GM12891 (cell line): ENCODE data around the gene KRTAP1-5.

ENCODE experiments used
- POLR2A ChIP-seq: IDR thresholded peaks from 2 replicates; pipeline ENCODE4 v1.6.1; 2011; ENCODE audit warnings: low read depth, low read length, control low read depth
- POLR2AphosphoS5 ChIP-seq: IDR thresholded peaks from 2 replicates; pipeline ENCODE4 v1.6.1; 2011; ENCODE audit warnings: low read depth, low read length, control low read depth
- TAF1 ChIP-seq: IDR thresholded peaks from 2 replicates; pipeline ENCODE4 v1.6.1; 2011; ENCODE audit warnings: low read depth, low read length, control low read depth

DNA sequence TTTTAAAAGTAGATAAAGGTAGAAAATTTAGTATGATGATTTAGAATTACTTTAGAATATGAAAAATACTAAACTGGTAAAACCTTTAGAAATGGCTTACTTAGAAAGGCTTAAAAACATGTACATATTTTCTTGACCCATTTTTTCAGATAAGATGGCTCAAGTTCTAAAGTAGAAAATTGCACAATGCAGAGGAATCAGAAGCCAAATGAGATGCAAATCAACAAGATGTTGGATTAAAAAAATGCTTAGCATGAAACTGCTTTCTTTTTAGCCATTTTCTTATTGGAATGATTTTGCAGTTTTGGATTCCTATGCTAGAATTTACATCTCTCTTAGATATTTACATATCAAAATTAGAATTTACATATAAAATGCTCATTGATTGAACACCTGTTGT, 16.6 kb downstream of the KRTAP1-5 start:
- no peak for TF ChIP-seq POLR2A
- TF ChIP-seq POLR2AphosphoS5, result no peak
- no peak for TF ChIP-seq TAF1
